ENCODE measurements around the gene OTOP1.

DNA sequence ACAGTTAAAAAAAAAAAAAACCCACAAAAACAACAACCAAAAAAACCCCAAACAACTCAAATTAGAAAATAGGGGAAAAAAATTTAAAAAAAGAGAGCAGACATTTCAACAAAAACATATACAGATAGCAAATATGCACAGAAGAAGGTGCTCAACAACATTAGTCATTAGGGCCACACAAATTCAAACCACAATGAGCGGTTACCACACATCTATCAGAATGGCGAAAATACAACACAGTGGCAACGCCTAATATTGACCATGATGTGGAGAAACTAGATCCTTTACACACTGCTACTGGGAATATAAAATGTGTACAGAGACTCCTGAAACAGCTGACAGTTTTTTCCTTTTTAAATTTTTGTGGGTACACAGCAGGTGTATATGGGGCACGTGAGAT lies 43.8 kb upstream of the OTOP1 start:
- no peak for TF ChIP-seq EZH2 (IDR thresholded peaks at IDR 0.05; ENCODE audit: low read depth, unreplicated experiment)
- TF ChIP-seq, protein P1, sequence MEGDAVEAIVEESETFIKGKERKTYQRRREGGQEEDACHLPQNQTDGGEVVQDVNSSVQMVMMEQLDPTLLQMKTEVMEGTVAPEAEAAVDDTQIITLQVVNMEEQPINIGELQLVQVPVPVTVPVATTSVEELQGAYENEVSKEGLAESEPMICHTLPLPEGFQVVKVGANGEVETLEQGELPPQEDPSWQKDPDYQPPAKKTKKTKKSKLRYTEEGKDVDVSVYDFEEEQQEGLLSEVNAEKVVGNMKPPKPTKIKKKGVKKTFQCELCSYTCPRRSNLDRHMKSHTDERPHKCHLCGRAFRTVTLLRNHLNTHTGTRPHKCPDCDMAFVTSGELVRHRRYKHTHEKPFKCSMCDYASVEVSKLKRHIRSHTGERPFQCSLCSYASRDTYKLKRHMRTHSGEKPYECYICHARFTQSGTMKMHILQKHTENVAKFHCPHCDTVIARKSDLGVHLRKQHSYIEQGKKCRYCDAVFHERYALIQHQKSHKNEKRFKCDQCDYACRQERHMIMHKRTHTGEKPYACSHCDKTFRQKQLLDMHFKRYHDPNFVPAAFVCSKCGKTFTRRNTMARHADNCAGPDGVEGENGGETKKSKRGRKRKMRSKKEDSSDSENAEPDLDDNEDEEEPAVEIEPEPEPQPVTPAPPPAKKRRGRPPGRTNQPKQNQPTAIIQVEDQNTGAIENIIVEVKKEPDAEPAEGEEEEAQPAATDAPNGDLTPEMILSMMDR (conservative IDR thresholded peaks at IDR 0.05; ENCODE audit: low read depth in 2 of 2) = no peak
- no peak for TF ChIP-seq POLR2AphosphoS5 (IDR thresholded peaks at IDR 0.05; ENCODE audit: low read depth)
- no peak for TF ChIP-seq EZH2phosphoT487 (IDR thresholded peaks at IDR 0.05; ENCODE audit: unreplicated experiment)
- no peak for TF ChIP-seq CREB1 (CRISPR knock-in tag; IDR thresholded peaks at IDR 0.05; ENCODE audit: low read depth)
- no peak for TF ChIP-seq ETS1 (IDR thresholded peaks at IDR 0.05)
- TF ChIP-seq JUNB (IDR thresholded peaks at IDR 0.05; ENCODE audit: unreplicated experiment) = no peak
- TF ChIP-seq, protein P2, sequence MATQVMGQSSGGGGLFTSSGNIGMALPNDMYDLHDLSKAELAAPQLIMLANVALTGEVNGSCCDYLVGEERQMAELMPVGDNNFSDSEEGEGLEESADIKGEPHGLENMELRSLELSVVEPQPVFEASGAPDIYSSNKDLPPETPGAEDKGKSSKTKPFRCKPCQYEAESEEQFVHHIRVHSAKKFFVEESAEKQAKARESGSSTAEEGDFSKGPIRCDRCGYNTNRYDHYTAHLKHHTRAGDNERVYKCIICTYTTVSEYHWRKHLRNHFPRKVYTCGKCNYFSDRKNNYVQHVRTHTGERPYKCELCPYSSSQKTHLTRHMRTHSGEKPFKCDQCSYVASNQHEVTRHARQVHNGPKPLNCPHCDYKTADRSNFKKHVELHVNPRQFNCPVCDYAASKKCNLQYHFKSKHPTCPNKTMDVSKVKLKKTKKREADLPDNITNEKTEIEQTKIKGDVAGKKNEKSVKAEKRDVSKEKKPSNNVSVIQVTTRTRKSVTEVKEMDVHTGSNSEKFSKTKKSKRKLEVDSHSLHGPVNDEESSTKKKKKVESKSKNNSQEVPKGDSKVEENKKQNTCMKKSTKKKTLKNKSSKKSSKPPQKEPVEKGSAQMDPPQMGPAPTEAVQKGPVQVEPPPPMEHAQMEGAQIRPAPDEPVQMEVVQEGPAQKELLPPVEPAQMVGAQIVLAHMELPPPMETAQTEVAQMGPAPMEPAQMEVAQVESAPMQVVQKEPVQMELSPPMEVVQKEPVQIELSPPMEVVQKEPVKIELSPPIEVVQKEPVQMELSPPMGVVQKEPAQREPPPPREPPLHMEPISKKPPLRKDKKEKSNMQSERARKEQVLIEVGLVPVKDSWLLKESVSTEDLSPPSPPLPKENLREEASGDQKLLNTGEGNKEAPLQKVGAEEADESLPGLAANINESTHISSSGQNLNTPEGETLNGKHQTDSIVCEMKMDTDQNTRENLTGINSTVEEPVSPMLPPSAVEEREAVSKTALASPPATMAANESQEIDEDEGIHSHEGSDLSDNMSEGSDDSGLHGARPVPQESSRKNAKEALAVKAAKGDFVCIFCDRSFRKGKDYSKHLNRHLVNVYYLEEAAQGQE (IDR thresholded peaks at IDR 0.05; ENCODE audit: unreplicated experiment) = no peak
- TF ChIP-seq ZNF114 (CRISPR knock-in tag; IDR thresholded peaks at IDR 0.05) = no peak
- TF ChIP-seq STAT1 (IDR thresholded peaks at IDR 0.05; ENCODE audit: unreplicated experiment) = no peak
- TF ChIP-seq, protein P3, sequence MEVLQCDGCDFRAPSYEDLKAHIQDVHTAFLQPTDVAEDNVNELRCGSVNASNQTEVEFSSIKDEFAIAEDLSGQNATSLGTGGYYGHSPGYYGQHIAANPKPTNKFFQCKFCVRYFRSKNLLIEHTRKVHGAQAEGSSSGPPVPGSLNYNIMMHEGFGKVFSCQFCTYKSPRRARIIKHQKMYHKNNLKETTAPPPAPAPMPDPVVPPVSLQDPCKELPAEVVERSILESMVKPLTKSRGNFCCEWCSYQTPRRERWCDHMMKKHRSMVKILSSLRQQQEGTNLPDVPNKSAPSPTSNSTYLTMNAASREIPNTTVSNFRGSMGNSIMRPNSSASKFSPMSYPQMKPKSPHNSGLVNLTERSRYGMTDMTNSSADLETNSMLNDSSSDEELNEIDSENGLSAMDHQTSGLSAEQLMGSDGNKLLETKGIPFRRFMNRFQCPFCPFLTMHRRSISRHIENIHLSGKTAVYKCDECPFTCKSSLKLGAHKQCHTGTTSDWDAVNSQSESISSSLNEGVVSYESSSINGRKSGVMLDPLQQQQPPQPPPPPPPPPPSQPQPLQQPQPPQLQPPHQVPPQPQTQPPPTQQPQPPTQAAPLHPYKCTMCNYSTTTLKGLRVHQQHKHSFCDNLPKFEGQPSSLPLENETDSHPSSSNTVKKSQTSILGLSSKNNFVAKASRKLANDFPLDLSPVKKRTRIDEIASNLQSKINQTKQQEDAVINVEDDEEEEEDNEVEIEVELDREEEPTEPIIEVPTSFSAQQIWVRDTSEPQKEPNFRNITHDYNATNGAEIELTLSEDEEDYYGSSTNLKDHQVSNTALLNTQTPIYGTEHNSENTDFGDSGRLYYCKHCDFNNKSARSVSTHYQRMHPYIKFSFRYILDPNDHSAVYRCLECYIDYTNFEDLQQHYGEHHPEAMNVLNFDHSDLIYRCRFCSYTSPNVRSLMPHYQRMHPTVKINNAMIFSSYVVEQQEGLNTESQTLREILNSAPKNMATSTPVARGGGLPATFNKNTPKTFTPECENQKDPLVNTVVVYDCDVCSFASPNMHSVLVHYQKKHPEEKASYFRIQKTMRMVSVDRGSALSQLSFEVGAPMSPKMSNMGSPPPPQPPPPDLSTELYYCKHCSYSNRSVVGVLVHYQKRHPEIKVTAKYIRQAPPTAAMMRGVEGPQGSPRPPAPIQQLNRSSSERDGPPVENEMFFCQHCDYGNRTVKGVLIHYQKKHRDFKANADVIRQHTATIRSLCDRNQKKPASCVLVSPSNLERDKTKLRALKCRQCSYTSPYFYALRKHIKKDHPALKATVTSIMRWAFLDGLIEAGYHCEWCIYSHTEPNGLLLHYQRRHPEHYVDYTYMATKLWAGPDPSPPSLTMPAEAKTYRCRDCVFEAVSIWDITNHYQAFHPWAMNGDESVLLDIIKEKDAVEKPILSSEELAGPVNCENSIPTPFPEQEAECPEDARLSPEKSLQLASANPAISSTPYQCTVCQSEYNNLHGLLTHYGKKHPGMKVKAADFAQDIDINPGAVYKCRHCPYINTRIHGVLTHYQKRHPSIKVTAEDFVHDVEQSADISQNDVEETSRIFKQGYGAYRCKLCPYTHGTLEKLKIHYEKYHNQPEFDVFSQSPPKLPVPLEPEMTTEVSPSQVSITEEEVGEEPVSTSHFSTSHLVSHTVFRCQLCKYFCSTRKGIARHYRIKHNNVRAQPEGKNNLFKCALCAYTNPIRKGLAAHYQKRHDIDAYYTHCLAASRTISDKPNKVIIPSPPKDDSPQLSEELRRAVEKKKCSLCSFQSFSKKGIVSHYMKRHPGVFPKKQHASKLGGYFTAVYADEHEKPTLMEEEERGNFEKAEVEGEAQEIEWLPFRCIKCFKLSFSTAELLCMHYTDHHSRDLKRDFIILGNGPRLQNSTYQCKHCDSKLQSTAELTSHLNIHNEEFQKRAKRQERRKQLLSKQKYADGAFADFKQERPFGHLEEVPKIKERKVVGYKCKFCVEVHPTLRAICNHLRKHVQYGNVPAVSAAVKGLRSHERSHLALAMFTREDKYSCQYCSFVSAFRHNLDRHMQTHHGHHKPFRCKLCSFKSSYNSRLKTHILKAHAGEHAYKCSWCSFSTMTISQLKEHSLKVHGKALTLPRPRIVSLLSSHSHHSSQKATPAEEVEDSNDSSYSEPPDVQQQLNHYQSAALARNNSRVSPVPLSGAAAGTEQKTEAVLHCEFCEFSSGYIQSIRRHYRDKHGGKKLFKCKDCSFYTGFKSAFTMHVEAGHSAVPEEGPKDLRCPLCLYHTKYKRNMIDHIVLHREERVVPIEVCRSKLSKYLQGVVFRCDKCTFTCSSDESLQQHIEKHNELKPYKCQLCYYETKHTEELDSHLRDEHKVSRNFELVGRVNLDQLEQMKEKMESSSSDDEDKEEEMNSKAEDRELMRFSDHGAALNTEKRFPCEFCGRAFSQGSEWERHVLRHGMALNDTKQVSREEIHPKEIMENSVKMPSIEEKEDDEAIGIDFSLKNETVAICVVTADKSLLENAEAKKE (CRISPR knock-in tag; IDR thresholded peaks at IDR 0.05) = no peak
- TF ChIP-seq NANOG (IDR thresholded peaks at IDR 0.05; ENCODE audit: borderline replicate concordance) = no peak
- no peak for TF ChIP-seq ZNF331 (CRISPR knock-in tag; IDR thresholded peaks at IDR 0.05; ENCODE audit: low read depth)
